Liver (tissue), 9 donors: ENCODE measurements around the gene MLLT10. TPM values are rescaled to one million over a fixed set of nuclear protein-coding genes. Genes with fewer than 3 reads are reported as not detected.

Source experiments
- DNase-seq: peaks from one replicate; pipeline ENCODE4 v3.0.0-alpha.2; 2017; ENCODE audit warnings: low spot score
- H3K27ac ChIP-seq, 2 donors: one replicate each; pipeline ENCODE4 v1.7.0; 2013; ENCODE audit warnings: inconsistent platforms in 2 of 2, low read length in 2 of 2, control low read depth in 1 of 2, low read depth in 1 of 2, mild to moderate bottlenecking in 1 of 2
- H3K27me3 ChIP-seq, 4 donors: one replicate each; pipeline versions ENCODE4 v1.6.1 to v1.7.0; 2013; ENCODE audit warnings: low read length in 3 of 4, inconsistent platforms in 1 of 4, mild to moderate bottlenecking in 1 of 4, moderate library complexity in 1 of 4; ENCODE audit not compliant: control insufficient read depth in 4 of 4, insufficient read depth in 4 of 4
- H3K36me3 ChIP-seq, 4 donors: one replicate each; pipeline versions ENCODE4 v1.6.1 to v1.7.0; 2013; ENCODE audit warnings: low read length in 3 of 4, mild to moderate bottlenecking in 3 of 4, low read depth in 1 of 4, moderate library complexity in 1 of 4; ENCODE audit not compliant: control insufficient read depth in 4 of 4, insufficient read depth in 3 of 4
- H3K4me1 ChIP-seq, 4 donors: one replicate each; pipeline versions ENCODE4 v1.6.1 to v1.7.0; 2013; ENCODE audit warnings: low read length in 3 of 4, mild to moderate bottlenecking in 3 of 4, moderate library complexity in 1 of 4; ENCODE audit not compliant: control insufficient read depth in 4 of 4, insufficient read depth in 4 of 4
- H3K4me3 ChIP-seq, 3 donors: one replicate each; pipeline versions ENCODE4 v1.6.1 to v1.7.0; 2013; ENCODE audit warnings: low read length in 3 of 3, control low read depth in 1 of 3, low read depth in 1 of 3, mild to moderate bottlenecking in 1 of 3
- H3K9ac ChIP-seq, 2 donors: one replicate each; pipeline ENCODE4 v1.7.0; 2013; ENCODE audit warnings: low read length in 2 of 2, mild to moderate bottlenecking in 2 of 2, moderate library complexity in 2 of 2, control low read depth in 1 of 2, low read depth in 1 of 2
- H3K9me3 ChIP-seq, 4 donors: one replicate each; pipeline versions ENCODE4 v1.6.1 to v1.7.0; 2013; ENCODE audit warnings: low read length in 3 of 4; ENCODE audit not compliant: control insufficient read depth in 4 of 4
- ATF3 ChIP-seq: IDR thresholded peaks from 2 replicates; pipeline ENCODE4 v1.6.1; 2016; ENCODE audit warnings: antibody characterized with exemption
- EGR1 ChIP-seq, 2 donors: IDR thresholded peaks; 2 replicates each; pipeline ENCODE4 v1.6.1; 2016 to 2018; ENCODE audit warnings: antibody characterized with exemption in 2 of 2, low read depth in 2 of 2
- FOXA1 ChIP-seq: IDR thresholded peaks from 2 replicates; pipeline ENCODE4 v1.6.1; 2016; ENCODE audit warnings: antibody characterized with exemption
- FOXA2 ChIP-seq: IDR thresholded peaks from 2 replicates; pipeline ENCODE4 v1.6.1; 2016; ENCODE audit warnings: antibody characterized with exemption
- GABPA ChIP-seq, 2 donors: IDR thresholded peaks in 1 of 2; conservative IDR thresholded peaks in 1 of 2; 2 replicates each; pipeline ENCODE4 v1.6.1; 2016; ENCODE audit warnings: antibody characterized with exemption in 2 of 2, mild to moderate bottlenecking in 1 of 2, moderate library complexity in 1 of 2
- HNF4A ChIP-seq, 2 donors: conservative IDR thresholded peaks; 2 replicates each; pipeline ENCODE4 v1.6.1; 2016; ENCODE audit warnings: antibody characterized with exemption in 2 of 2, mild to moderate bottlenecking in 2 of 2
- HNF4G ChIP-seq: IDR thresholded peaks from 2 replicates; pipeline ENCODE4 v1.6.1; 2016; ENCODE audit warnings: antibody characterized with exemption
- JUND ChIP-seq, 2 donors: IDR thresholded peaks; 2 replicates each; pipeline ENCODE4 v1.6.1; 2016; ENCODE audit warnings: antibody characterized with exemption in 2 of 2
- NR2F2 ChIP-seq: IDR thresholded peaks from 2 replicates; pipeline ENCODE4 v1.6.1; 2016; ENCODE audit warnings: antibody characterized with exemption
- RAD21 ChIP-seq, 2 donors: IDR thresholded peaks; 2 replicates each; pipeline ENCODE4 v1.6.1; 2016; ENCODE audit warnings: antibody characterized with exemption in 2 of 2, mild to moderate bottlenecking in 2 of 2
- REST ChIP-seq: IDR thresholded peaks from 2 replicates; pipeline ENCODE4 v1.6.1; 2016; ENCODE audit warnings: antibody characterized with exemption, mild to moderate bottlenecking
- RXRA ChIP-seq, 2 donors: IDR thresholded peaks; 2 replicates each; pipeline ENCODE4 v1.6.1; 2017 to 2018; ENCODE audit warnings: antibody characterized with exemption in 2 of 2, mild to moderate bottlenecking in 1 of 2
- SP1 ChIP-seq: IDR thresholded peaks from 2 replicates; pipeline ENCODE4 v1.6.1; 2018; ENCODE audit warnings: antibody characterized with exemption, mild to moderate bottlenecking
- TAF1 ChIP-seq: conservative IDR thresholded peaks from 2 replicates; pipeline ENCODE4 v1.6.1; 2016; ENCODE audit warnings: antibody characterized with exemption, mild to moderate bottlenecking
- YY1 ChIP-seq: IDR thresholded peaks from 2 replicates; pipeline ENCODE4 v1.6.1; 2016; ENCODE audit warnings: antibody characterized with exemption, mild to moderate bottlenecking
- WGBS: extraction: QIAGEN DNeasy Blood & Tissue Kit; methylation state at CpG from one replicate; pipeline ENCODE4 v1.1.7; 2013; 5-methylcytosine and 5-hydroxymethylcytosine counted together
- polyA plus RNA-seq, 2 donors: library from polyadenylated mRNA; stranded (reverse) in 1 of 2; unstranded in 1 of 2; fragments of 200-250 nt in 1 of 2; fragments of >200 nt in 1 of 2; fragmentation: Nextera tagmentation in 1 of 2; extraction: Ambion mirVana in 1 of 2; gene quantifications; one replicate each; pipeline versions ENCODE4 v1.2.1 to v1.2.3, GENCODE V29; 2013 to 2015
- total RNA-seq, 2 donors: library from RNA; depleted of rRNA; stranded (reverse); fragments of >200 nt; gene quantifications; one replicate each; pipeline ENCODE4 v1.2.3, GENCODE V29; 2014
- TF ChIP-seq, protein P1 (sequence below): fragments of 150-350 bp; IDR thresholded peaks from 2 replicates; pipeline ENCODE4 v1.5.1; 2017; ENCODE audit warnings: improper control_type of control experiment, low read depth, low read length; ENCODE audit not compliant: missing input control
- TF ChIP-seq, protein P2 (sequence below): IDR thresholded peaks from 2 replicates; pipeline ENCODE4 v1.6.1; 2016; ENCODE audit warnings: antibody characterized with exemption
- donor health status: healthy.
- donor health status: healthy.
- donor health status: healthy.
- donor health status: healthy.
- donor health status: healthy.

Gene MLLT10
- total and polyA plus RNA-seq, 4 donors: 11.9 to 47.4 (median 22.6) TPM

DNA sequence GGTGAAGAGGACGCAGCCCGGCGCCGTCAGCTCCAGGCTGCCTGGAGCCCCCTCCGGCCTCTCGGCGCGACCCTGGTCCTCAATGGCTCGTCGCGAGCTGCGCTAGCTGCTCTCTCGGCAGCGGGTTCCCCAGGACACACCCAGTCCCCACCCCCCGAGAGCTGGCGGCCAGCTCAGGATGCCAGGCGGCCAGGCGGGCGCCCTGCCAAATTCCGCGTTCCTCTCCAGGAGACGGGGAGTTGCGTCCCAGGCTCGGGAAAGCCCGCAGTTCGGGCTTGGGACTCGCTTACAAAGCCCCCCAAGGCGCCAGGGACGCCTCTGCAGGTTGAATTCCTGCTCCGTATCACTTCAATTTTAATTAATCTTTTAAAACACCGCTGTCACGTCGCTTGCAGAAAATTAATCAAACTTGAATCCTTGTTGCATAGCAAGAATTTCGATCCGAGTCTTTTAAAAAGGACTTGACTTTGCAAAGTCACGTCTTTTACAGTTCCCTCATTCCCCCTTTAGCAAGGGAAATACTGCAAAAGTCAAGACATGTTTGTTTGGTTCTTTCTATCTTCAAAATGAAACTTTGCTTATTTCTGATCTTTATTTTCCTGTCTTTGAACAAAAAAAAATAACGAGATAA lies 36.7 kb upstream of the MLLT10 start:
- Histone ChIP-seq H3K4me1 (peaks cover 3 to 61% (median 40%) of the 10 kb centered on the region in 4 donors), H3K9me3 (no peaks in the 10 kb centered on the region), H3K4me3 (peak overlapping the region; percentile 74 to 84 (median 80)), H3K27me3 (no peaks in the 10 kb centered on the region), H3K27ac (peak overlapping the region; percentile 73 to 87), H3K9ac (peak overlapping the region in 1 of 2 donors; percentile 50), H3K36me3 (no peaks in the 10 kb centered on the region)
- peak; percentile 85 for DNase-seq
- TF ChIP-seq EGR1 (IDR thresholded peaks at IDR 0.05; ENCODE audit: low read depth in 2 of 2) (peak in 1 of 2 donors; percentile 11), RAD21 (IDR thresholded peaks at IDR 0.05) (peak; percentile 52 to 67), YY1 (peak; percentile 62), SP1 (no peak), REST (peak; percentile 25), TAF1 (no peak), RXRA (IDR thresholded peaks at IDR 0.05) (peak; percentile 19 to 34), NR2F2 (no peak), HNF4A (conservative IDR thresholded peaks at IDR 0.05) (peak in 1 of 2 donors; percentile 29)
- TF ChIP-seq, protein P1, sequence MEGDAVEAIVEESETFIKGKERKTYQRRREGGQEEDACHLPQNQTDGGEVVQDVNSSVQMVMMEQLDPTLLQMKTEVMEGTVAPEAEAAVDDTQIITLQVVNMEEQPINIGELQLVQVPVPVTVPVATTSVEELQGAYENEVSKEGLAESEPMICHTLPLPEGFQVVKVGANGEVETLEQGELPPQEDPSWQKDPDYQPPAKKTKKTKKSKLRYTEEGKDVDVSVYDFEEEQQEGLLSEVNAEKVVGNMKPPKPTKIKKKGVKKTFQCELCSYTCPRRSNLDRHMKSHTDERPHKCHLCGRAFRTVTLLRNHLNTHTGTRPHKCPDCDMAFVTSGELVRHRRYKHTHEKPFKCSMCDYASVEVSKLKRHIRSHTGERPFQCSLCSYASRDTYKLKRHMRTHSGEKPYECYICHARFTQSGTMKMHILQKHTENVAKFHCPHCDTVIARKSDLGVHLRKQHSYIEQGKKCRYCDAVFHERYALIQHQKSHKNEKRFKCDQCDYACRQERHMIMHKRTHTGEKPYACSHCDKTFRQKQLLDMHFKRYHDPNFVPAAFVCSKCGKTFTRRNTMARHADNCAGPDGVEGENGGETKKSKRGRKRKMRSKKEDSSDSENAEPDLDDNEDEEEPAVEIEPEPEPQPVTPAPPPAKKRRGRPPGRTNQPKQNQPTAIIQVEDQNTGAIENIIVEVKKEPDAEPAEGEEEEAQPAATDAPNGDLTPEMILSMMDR: no peak
- WGBS: 2% methylated on average over 37 of the region's 37 CpGs

DNA sequence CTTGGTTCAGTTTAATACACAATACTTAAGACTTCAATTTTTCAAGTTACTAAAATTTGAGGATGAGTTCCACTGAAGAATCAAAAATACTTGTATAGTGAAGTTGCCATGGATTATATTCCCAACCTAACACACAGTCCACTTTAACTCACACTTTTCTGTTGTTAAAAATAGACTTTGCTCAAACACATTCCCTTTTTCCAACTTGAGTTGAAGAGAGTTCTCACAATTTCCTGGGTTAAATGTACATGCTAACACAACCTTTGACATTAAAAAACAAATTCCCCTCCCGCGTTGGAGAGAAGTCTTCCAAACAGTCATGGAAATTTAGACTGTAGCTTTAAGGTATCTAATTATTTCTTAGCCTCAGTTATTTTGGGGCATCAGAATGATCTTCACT lies 35.7 kb upstream of the MLLT10 start:
- Histone ChIP-seq H3K9me3 (no peaks in the 10 kb centered on the region), H3K4me3 (no peak overlapping the region), H3K27me3 (no peaks in the 10 kb centered on the region), H3K4me1 (peaks cover 4 to 72% (median 48%) of the 10 kb centered on the region in 4 donors), H3K27ac (peak overlapping the region in 1 of 2 donors; percentile 72), H3K36me3 (no peaks in the 10 kb centered on the region), H3K9ac (no peak overlapping the region)
- WGBS: 43% methylated on average over 2 of the region's 2 CpGs
- DNase-seq: no peak
- TF ChIP-seq GABPA (IDR thresholded peaks at IDR 0.05 in 1 of 2, conservative IDR thresholded peaks at IDR 0.05 in 1 of 2) (no peak), REST (no peak), FOXA1 (no peak), JUND (IDR thresholded peaks at IDR 0.05) (no peak), YY1 (no peak), NR2F2 (no peak), FOXA2 (no peak), EGR1 (IDR thresholded peaks at IDR 0.05; ENCODE audit: low read depth in 2 of 2) (no peak), TAF1 (no peak), HNF4G (no peak), HNF4A (conservative IDR thresholded peaks at IDR 0.05) (peak; percentile 59), SP1 (peak; percentile 47), RAD21 (IDR thresholded peaks at IDR 0.05) (peak in 1 of 2 donors; percentile 27), RXRA (IDR thresholded peaks at IDR 0.05) (peak; percentile 64 to 66), ATF3 (no peak)
- TF ChIP-seq, protein P1: no peak
- TF ChIP-seq, protein P2, sequence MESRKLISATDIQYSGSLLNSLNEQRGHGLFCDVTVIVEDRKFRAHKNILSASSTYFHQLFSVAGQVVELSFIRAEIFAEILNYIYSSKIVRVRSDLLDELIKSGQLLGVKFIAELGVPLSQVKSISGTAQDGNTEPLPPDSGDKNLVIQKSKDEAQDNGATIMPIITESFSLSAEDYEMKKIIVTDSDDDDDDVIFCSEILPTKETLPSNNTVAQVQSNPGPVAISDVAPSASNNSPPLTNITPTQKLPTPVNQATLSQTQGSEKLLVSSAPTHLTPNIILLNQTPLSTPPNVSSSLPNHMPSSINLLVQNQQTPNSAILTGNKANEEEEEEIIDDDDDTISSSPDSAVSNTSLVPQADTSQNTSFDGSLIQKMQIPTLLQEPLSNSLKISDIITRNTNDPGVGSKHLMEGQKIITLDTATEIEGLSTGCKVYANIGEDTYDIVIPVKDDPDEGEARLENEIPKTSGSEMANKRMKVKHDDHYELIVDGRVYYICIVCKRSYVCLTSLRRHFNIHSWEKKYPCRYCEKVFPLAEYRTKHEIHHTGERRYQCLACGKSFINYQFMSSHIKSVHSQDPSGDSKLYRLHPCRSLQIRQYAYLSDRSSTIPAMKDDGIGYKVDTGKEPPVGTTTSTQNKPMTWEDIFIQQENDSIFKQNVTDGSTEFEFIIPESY: no peak
